GM12873 (cell line): ENCODE measurements around the gene NSD1.

Experiments used
- TF ChIP-seq, protein P1 (sequence below): IDR thresholded peaks from 2 replicates; pipeline ENCODE4 v1.5.1; 2012; ENCODE audit warnings: low read depth, mild to moderate bottlenecking, moderate library complexity, low read length, control low read depth; ENCODE audit not compliant: insufficient read depth; ENCODE audit errors: missing control alignments

NSD1 gene

DNA sequence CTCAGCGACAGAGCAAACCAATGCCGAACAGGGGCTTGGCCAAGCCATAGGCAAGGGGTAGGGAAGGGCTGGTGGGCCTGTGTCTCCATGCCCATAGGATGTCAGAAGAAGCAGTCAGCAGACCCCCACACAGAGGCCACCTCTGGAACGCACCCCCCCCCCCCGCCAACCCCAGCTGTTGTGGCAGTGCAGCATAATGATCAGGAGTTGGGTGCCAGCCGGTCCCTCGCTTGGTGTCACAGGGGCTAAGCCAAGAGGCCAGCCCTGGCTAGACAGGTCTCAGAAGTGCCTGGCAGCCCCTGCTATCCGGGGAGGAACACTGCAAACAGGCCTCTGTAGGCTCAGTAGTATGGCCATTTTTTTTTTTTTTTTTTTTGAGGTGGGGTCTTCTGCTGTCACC is 181.8 kb downstream of the NSD1 start:
- TF ChIP-seq, protein P1, sequence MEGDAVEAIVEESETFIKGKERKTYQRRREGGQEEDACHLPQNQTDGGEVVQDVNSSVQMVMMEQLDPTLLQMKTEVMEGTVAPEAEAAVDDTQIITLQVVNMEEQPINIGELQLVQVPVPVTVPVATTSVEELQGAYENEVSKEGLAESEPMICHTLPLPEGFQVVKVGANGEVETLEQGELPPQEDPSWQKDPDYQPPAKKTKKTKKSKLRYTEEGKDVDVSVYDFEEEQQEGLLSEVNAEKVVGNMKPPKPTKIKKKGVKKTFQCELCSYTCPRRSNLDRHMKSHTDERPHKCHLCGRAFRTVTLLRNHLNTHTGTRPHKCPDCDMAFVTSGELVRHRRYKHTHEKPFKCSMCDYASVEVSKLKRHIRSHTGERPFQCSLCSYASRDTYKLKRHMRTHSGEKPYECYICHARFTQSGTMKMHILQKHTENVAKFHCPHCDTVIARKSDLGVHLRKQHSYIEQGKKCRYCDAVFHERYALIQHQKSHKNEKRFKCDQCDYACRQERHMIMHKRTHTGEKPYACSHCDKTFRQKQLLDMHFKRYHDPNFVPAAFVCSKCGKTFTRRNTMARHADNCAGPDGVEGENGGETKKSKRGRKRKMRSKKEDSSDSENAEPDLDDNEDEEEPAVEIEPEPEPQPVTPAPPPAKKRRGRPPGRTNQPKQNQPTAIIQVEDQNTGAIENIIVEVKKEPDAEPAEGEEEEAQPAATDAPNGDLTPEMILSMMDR, result no peak

DNA sequence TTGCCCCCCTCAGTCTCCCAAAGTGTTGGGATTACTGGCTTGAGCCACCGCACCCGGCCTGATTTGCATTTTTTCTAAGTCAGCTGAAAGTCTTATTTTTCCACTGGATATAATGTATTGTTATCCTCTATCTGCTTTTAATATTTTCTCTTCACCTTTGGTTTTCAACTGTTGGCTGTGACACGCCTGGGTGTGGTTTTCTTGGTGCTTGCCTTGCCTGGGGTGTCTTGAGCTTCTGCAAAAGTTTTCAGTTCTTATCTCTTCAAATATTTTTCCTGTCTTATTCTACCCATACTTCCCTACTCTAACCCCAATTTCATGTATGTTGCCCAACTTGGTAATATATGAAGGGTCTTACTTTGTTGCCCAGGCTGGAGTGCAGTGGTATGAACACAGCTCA is 182.4 kb downstream of the NSD1 start:
- TF ChIP-seq, protein P1, result no peak

DNA sequence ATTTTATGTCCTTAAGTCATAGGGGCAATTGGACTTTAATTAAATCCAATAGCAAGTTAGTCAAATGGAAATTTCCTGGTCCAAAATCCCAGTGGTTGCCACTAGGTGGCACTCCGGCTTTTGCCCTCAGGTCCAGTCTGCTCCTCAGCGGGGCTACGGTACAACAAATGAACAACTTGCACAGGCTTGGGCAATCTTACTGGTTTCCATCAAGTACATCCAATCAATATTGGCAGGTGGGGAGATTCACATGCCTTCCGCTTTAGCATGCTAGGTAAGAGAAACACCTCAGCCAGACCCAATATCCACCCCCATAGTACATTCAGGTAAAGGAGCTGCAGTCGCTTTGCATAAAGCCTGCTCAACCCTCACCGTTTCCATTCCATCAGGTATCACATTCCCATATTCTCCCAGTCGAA is 184.4 kb downstream of the NSD1 start:
- TF ChIP-seq, protein P1, result peak; percentile 87

DNA sequence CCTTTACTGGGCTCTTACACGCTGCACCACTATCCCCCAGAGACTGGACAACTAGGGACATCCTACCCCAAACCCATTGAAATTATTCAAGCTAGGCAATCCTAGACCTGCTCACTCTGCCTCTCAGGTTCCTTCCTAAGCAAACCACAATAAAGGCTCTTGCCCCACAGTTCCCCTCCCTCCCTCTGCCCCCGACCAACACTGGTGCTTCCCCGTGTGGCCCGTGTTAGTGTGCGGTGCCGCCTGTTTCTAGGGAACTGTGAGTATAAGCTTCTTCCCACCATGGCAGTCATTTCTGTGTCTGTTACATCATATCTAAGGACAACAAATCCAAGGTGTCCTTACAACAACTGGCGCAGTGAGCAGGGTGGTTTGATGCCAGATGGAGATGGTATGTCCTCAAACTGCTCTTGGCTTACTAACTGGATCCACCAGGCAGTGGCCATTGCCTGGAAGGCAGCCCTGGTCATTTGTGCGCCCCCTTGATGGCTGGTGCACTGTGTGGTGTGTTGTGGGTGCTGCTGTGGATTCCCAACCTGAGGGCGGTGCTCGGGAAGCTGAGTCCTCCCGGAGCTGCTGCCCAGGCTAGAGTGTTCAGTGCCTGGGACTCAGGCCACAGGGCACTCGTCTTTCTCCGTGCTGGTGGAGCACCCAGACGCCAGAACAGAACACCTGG is 186.5 kb downstream of the NSD1 start:
- TF ChIP-seq, protein P1, result no peak

DNA sequence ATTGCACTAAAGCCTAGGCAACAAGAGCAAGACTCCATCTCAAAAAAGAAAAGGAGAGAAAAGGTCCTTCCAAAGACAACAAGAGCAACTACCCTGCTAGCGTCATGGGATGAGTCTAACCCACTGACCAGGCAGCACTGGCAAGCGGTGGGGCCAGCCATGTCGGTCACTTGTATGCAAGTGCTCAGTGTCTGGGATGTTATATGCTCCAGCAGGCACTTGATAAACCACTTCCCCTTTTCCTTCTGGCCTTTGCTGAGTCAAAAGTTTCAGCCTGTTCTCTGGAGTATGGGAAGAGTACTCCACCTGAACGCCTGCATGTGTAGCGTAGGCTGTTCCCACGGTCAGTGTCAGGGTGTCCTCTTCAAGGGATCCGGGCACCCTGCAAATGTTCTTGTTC is 187.3 kb downstream of the NSD1 start:
- TF ChIP-seq, protein P1, result no peak

DNA sequence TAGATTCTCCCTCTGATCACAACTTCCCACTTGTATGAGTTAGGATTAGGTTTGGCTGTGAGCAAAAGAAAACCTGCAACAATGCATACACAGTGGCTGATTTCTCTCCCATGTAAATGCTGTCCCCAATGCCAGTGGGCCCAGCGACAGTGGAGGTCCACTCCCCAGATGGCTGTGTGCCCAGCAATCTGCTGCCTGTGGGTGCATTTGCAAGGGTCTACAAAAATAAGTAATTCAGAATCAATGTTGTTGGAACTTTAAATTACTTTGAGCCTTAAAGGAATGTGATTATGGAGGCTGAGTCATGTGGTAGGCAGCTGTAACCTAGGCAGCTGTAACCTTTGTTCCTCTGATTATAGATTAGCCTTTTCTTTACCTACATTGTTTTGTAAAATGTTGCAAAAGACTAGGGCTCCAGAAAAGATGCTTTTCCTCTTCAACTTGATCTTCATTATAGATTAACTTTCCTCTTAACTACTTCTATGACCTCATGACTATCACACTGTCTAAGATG is 192.4 kb downstream of the NSD1 start:
- TF ChIP-seq, protein P1, result no peak

DNA sequence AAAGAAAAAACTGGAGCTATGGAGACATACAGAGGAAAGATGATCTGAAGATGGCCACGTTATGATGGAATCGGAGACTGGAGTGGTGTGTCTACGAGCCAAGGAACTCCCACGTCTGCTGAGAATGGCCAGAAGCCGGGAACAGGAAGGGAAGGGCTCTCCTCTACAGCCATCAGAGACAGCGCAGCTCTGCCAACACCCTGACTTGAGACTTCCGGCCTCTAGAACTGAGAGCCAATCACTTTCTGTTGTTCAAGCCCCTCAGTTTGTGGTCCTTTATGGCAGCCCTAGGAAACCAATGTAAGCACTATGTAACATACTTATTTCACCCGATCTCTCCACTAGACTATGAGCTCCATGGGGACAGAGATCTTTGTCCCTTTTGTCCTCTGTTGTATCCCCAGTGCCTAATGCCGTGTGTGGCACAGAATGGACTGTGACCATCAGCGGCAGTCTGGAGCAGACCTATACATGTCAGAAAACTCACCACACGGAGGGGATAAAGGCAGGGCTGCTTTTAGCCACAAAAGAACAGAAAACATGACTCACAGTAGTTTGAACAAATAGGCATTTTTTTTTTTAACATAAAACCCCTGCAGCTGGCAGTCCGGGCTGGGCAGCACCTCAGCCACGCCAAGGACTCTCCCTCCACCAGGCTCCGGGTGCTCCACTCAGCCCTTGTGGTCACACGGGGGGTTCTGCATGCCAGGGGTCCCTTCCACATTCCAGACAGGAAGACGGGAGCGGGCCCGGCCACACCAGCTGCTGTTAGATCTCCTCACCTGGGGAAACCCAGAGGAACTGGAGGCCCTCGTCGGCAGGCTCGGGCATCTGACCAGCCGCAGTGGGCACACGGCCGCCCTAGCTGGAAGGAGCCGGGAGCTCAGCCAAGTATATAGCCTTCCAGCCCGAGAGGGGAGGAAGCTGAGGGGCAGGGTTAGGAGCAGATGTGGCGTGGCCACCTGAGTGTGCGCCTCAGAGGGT is 194.3 kb downstream of the NSD1 start:
- TF ChIP-seq, protein P1, result no peak
